Dendritic cell treated with granulocyte-macrophage colony-stimulating factor and Interleukin-4, amounts not matched to agents 40 ng/mL and 50 ng/mL, for 4 days (primary cell): Measurements from ENCODE around the gene OR6T1.

Experiments
- H3K27ac Mint-ChIP-seq: one replicate; pipeline ENCODE4 v1.8.0; 2022; ENCODE audit warnings: mild to moderate bottlenecking, mixed read lengths
- H3K27me3 Mint-ChIP-seq: one replicate; pipeline ENCODE4 v1.8.0; 2022; ENCODE audit warnings: mild to moderate bottlenecking, mixed read lengths
- H3K36me3 Mint-ChIP-seq: one replicate; pipeline ENCODE4 v1.8.0; 2022; ENCODE audit warnings: low read depth, mixed read lengths
- H3K4me1 Mint-ChIP-seq: one replicate; pipeline ENCODE4 v1.8.0; 2022; ENCODE audit warnings: low read depth, mixed read lengths
- H3K4me3 Mint-ChIP-seq: one replicate; pipeline ENCODE4 v1.8.0; 2022; ENCODE audit warnings: mild to moderate bottlenecking, moderate library complexity, mixed read lengths
- H3K9me3 Mint-ChIP-seq: one replicate; pipeline ENCODE4 v1.8.0; 2022; ENCODE audit warnings: mixed read lengths
- intact Hi-C: fragments of 100-400 bp; cut with micrococcal nuclease; formaldehyde crosslinking; loops from one replicate; pipeline ENCODE4 v1.15.0; 2022

OR6T1 gene, protein sequence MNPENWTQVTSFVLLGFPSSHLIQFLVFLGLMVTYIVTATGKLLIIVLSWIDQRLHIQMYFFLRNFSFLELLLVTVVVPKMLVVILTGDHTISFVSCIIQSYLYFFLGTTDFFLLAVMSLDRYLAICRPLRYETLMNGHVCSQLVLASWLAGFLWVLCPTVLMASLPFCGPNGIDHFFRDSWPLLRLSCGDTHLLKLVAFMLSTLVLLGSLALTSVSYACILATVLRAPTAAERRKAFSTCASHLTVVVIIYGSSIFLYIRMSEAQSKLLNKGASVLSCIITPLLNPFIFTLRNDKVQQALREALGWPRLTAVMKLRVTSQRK

DNA sequence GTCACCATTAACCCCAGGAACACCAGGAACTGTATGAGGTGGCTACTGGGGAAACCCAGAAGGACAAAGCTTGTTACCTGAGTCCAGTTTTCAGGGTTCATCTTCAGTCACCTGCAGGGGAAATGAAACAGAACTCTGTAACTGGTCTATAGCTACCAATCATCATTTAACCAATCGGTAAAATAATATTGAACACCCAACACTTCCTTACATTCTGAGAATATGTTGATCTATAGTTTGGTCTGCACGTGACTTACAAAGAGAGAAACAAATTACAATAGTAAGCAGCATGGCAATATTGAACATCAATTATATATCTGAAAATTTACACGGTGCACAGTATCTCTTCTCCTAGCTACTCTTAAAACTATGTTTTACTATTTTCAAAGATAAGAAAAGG is at the start of gene OR6T1:
Gene OR6T1, minus strand, starts transcription at position 101 of the 400 bp plus-strand sequence. Its CDS starts 0 bp downstream, at position 101.
- intact Hi-C loops: no loop called here
- Mint-ChIP-seq H3K36me3 (no peaks in the 10 kb centered on the region), H3K4me1 (no peaks in the 10 kb centered on the region), H3K27ac (no peak within 1 kb of the TSS), H3K27me3 (no peaks in the 10 kb centered on the region), H3K4me3 (no peak within 1 kb of the TSS), H3K9me3 (peaks cover 10% of the 10 kb centered on the region)

DNA sequence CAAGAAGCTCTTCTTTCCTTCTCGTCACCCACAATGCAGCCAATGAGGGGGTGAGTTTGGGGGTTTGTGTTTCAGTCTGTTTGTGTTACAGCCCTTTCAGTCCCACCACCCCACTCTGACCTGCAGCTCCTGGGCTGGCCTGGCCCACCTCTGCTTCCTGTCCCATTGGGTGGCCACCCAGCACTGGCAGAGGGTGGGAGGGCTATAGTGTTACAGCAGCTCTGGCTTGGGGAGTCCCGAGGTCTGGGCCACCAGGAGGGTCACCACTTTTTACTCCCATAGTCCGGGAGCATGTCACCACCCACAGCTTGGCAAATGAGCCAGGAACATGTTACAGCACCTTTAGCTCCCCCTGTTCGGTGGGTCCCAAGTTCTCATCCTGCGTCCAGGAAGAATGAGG is 35.7 kb upstream of the OR6T1 start:
- intact Hi-C loops: no loop called here
- Mint-ChIP-seq H3K27ac (no peak overlapping the region), H3K27me3 (no peaks in the 10 kb centered on the region)

DNA sequence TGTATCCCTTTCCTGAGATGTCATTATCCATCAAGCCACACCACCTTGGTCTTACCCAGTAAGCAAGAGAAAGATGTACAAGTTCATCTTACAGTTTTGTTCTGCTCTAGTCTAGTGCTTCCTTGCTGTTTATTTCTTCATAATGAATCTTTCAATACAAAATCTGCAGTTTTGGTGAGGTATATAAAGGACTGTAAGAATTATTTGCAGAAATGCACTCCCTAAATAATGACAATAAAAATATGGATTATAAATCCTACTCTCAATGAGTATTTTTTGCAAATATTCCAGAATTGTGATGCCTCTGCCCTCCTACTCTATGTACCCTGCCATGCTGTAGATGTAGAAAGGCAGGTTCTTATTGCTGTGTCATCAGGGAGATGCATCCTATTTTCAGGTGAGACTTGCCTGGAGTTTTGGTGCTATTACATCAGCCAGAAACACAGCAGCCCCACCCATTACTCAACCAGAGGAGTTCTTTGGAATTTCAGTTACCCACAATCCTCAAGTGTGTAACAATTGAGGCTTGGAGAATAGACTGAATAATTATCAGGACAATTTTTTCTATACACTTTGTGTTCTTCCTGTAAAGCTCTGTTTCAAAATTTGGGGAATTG is 34.2 kb upstream of the OR6T1 start, which contains the start of gene OR10S1:
Gene OR10S1, minus strand, starts transcription at position 51 of the 617 bp plus-strand sequence. CDS start 117 bp downstream, outside the sequence.
- intact Hi-C loops: no loop called here
- Mint-ChIP-seq H3K9me3 (peaks cover 9% of the 10 kb centered on the region), H3K27me3 (no peaks in the 10 kb centered on the region), H3K4me1 (no peaks in the 10 kb centered on the region), H3K4me3 (no peak within 1 kb of the TSS), H3K36me3 (no peaks in the 10 kb centered on the region), H3K27ac (no peak within 1 kb of the TSS)

More for the DNA sequence above, 35.7 kb upstream of the OR6T1 start:
- Mint-ChIP-seq H3K36me3 (no peaks in the 10 kb centered on the region), H3K4me1 (no peaks in the 10 kb centered on the region), H3K4me3 (no peak overlapping the region), H3K9me3 (peaks cover 24% of the 10 kb centered on the region)

DNA sequence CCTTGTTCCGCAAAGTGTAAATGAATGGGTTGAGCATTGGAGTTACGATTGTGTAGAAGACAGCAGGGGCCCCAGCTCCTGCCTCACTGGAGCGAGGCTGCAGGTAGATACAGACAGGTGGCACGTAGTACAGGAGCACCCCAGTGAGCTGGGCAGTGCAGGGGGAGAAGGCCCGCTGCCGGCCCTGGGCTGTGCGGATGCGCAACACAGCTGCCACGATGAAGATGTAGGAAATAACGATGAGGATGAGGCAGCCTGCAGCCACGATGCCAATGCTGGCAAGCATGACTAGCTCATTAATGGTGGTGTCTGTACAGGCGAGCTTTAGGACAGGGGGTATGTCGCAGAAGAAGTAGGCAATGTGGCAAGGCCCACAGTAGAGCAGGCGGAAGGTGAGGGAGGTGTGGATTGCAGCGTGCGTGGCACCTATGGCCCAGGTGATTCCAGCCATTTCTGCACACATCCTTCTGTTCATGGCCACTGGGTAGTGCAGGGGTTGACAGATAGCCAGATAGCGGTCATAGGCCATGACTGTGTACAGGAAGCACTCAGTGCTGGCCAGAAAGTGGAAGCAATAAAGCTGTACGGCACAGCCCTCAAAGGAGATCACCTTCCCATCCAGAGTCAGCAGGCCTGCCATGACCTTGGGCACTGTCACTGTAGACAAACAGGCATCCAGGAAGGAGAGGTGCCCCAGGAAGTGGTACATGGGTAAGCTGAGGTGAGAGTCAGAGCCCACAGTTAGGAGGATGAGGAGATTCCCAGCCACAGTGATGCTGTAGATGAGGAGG is 33.3 kb upstream of the OR6T1 start:
- no peak overlapping the region for H3K4me3 Mint-ChIP-seq
- no peak overlapping the region for H3K27ac Mint-ChIP-seq
- no peaks in the 10 kb centered on the region for H3K27me3 Mint-ChIP-seq
- intact Hi-C loops: no loop called here
- peaks cover under 1% of the 10 kb centered on the region for H3K9me3 Mint-ChIP-seq
- H3K36me3 Mint-ChIP-seq: no peaks in the 10 kb centered on the region
- H3K4me1 Mint-ChIP-seq: no peaks in the 10 kb centered on the region

DNA sequence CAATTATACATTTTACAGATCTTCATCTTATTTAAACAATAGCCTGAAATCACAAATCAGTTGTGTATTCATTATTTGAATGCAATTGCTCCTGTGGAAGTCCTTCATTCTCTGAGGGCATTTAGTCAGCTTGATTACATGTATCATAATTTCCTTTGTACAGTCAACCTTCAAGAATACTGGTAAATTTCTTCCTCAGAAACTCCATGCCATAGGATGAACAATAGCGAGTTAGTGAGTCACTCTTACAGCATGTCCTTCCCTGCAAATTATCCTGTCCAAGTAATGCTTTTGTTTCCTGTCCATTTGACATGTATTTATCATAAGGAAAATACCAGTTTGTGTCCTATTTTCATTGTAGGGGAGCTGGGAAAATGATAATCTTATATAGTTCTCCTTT is 30.2 kb upstream of the OR6T1 start:
- H3K9me3 Mint-ChIP-seq: no peaks in the 10 kb centered on the region
- H3K36me3 Mint-ChIP-seq: no peaks in the 10 kb centered on the region
- no peaks in the 10 kb centered on the region for H3K4me1 Mint-ChIP-seq
- intact Hi-C loops: no loop called here
- H3K27me3 Mint-ChIP-seq: no peaks in the 10 kb centered on the region
- no peak overlapping the region for H3K27ac Mint-ChIP-seq
- no peak overlapping the region for H3K4me3 Mint-ChIP-seq

DNA sequence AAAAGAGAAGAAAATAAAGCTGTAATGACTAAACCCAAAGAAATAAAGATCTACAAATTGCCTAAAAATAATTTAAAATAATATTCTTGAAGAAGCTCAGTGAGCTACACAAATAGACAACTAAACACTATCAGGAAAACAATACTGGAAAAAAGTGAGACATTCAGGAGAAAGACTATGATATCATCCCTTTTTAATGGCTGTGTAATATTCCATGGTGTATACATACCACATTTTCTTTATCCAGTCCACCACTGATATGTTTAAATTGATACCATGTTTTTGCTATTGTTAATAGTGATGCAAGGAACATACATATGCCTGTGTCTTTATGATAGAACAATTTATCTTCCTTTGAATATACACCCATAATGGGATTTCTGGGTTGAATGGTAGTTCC is 13.1 kb upstream of the OR6T1 start:
- intact Hi-C loops: no loop called here
- no peak overlapping the region for H3K4me3 Mint-ChIP-seq
- no peak overlapping the region for H3K27ac Mint-ChIP-seq
- H3K27me3 Mint-ChIP-seq: no peaks in the 10 kb centered on the region
- no peaks in the 10 kb centered on the region for H3K9me3 Mint-ChIP-seq
- no peaks in the 10 kb centered on the region for H3K36me3 Mint-ChIP-seq
- no peaks in the 10 kb centered on the region for H3K4me1 Mint-ChIP-seq

DNA sequence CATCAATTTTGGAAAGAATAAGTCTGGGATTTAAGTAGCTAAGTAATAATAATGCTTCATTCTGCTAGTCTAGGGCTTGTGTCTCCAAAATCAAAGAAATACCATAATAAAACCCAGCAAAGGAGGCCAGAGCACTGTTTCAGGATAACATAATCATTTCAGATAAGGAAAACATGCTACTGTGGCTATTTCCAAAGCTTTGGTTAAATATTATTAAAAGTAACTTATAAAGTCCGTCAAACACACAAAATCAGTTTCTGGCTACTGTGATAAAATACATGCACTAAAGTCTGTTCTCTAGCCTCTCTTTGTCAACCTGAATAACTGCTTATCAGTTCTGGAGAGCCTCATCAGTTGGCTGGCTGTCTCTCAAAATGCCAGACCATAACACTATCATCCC is 1.5 kb upstream of the OR6T1 start:
- no peaks in the 10 kb centered on the region for H3K36me3 Mint-ChIP-seq
- intact Hi-C loops: no loop called here
- peaks cover 1% of the 10 kb centered on the region for H3K9me3 Mint-ChIP-seq
- H3K27me3 Mint-ChIP-seq: no peaks in the 10 kb centered on the region
- no peaks in the 10 kb centered on the region for H3K4me1 Mint-ChIP-seq
- no peak overlapping the region for H3K4me3 Mint-ChIP-seq
- no peak overlapping the region for H3K27ac Mint-ChIP-seq

DNA sequence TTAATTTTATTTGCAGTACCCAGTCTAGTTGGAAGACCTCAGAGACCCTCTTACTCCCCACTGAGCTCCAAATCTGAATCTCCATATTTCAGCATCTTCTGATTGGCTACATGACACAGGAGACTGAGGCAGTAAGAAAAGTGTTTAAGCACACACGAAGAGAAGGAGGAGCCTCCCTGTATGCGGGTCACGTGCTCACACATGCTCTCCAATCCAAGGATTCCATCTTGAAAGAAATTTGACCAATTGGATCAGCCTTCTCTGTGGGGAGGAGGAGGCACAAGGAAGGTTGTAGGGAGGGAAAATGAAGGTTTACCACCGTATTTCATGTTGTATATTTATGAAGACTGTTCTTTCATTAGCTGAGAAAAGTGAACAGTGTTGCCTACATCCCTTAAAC is 1.2 kb downstream of the OR6T1 start:
- no peaks in the 10 kb centered on the region for H3K36me3 Mint-ChIP-seq
- H3K27me3 Mint-ChIP-seq: no peaks in the 10 kb centered on the region
- no peak overlapping the region for H3K27ac Mint-ChIP-seq
- no peaks in the 10 kb centered on the region for H3K4me1 Mint-ChIP-seq
- H3K9me3 Mint-ChIP-seq: peaks cover 10% of the 10 kb centered on the region
- no peak overlapping the region for H3K4me3 Mint-ChIP-seq
- intact Hi-C loops: no loop called here

DNA sequence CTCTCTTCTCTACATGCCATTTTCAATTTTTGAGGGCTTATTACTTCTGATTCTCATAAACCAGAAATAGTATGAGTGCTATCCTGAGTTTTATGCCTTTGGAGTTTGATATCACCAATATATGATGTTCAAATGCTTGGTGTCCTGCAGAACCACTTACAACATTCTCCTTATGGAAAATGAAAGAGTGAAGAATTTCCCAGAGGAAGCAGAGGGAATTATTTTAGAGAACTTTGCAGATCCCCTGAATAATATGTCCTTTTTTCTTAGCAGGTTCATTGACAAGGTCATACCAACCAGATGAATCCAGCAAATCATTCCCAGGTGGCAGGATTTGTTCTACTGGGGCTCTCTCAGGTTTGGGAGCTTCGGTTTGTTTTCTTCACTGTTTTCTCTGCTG is 4.3 kb downstream of the OR6T1 start, which contains the start of gene OR4D5:
Gene OR4D5, plus strand, starts transcription at position 301 of the 400 bp plus-strand sequence. Its CDS starts 0 bp downstream, at position 301.
- no peaks in the 10 kb centered on the region for H3K27me3 Mint-ChIP-seq
- peaks cover 16% of the 10 kb centered on the region for H3K9me3 Mint-ChIP-seq
- no peak within 1 kb of the TSS for H3K4me3 Mint-ChIP-seq
- no peaks in the 10 kb centered on the region for H3K4me1 Mint-ChIP-seq
- H3K36me3 Mint-ChIP-seq: no peaks in the 10 kb centered on the region
- intact Hi-C loops: no loop called here
- no peak within 1 kb of the TSS for H3K27ac Mint-ChIP-seq

DNA sequence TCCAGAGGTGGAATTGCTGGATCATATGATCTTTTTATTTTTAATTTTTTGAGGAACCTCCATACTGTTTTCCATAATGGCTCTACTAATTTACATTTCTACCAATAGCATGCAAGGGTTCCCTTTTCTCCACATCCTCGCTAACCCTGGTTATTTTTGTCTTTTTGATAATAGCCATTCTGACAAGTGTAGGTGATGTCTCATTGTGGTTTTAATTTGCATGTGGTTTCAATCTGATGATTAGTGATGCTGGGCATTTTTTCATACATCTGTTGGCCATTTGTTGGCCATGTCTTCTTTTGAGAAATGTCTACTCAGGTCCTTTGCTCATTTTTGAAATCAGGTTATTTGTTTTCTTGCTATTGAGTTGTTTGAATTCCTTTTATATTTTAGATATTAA is 19.6 kb downstream of the OR6T1 start:
- Mint-ChIP-seq H3K4me1 (no peaks in the 10 kb centered on the region), H3K4me3 (no peak overlapping the region), H3K27ac (no peak overlapping the region), H3K9me3 (no peaks in the 10 kb centered on the region), H3K36me3 (no peaks in the 10 kb centered on the region), H3K27me3 (no peaks in the 10 kb centered on the region)
- intact Hi-C loops: no loop called here

DNA sequence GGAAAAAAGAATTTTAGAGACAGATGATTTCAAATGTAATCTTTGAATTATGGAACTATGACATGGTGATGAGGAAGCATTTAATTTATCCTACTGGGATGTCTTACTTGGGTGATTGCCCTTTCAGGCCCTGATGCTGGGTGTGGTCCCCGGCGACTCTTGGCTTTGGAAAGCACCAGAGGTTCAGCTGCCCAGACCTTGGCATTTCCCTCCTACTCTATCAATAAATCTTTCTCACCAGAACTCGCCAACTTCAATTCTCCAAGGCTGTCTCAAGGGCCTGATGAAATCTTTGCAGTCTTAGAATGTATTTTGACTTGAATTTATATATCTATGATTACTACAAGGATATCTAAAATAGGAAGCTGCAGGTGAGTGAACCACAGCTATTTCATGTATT is 22.7 kb downstream of the OR6T1 start:
- no peaks in the 10 kb centered on the region for H3K9me3 Mint-ChIP-seq
- no peaks in the 10 kb centered on the region for H3K36me3 Mint-ChIP-seq
- H3K27me3 Mint-ChIP-seq: peaks cover under 1% of the 10 kb centered on the region
- intact Hi-C loops: no loop called here
- H3K4me3 Mint-ChIP-seq: no peak overlapping the region
- H3K4me1 Mint-ChIP-seq: no peaks in the 10 kb centered on the region
- H3K27ac Mint-ChIP-seq: no peak overlapping the region

DNA sequence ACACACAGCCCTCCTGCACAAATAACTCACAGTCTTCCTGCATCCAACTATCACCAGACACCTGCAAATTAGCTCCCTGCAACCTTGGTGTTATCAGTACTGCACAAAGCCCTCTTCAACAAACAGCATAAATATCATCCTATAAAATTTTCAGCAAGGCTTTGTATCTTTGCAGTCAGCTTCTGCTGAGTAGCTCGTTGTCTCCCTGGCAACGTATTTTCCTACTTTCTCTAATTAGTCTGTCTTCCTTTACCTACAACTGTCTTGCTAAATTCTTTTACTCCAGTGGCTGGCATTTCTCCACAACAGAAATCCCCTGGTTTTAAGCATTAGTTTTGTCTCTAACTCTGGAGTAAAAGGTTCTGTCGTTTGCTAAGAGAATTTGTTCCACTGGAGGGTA is 37.8 kb downstream of the OR6T1 start:
- no peaks in the 10 kb centered on the region for H3K36me3 Mint-ChIP-seq
- H3K27ac Mint-ChIP-seq: no peak overlapping the region
- no peaks in the 10 kb centered on the region for H3K9me3 Mint-ChIP-seq
- H3K4me3 Mint-ChIP-seq: no peak overlapping the region
- no peaks in the 10 kb centered on the region for H3K27me3 Mint-ChIP-seq
- no peaks in the 10 kb centered on the region for H3K4me1 Mint-ChIP-seq
- intact Hi-C loops: no loop called here

DNA sequence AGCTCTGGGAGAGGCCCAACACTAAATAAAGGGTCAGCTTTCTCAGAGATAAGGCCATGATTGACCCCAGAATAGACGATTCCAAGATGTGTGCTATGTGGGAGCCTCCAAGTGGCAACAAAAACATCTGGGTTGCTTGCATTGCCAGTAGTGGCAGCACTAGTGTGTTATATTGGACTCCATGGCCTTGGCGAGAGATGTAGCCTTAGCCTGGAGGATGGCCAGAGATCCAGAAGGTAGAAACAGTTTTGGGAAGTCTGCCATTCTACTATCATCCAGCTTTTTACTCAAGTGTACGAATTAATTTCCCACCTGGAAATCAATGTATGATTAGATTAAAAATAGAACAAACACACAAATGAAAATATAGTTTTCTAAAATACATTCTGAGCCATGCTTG is 38.7 kb downstream of the OR6T1 start:
- H3K27ac Mint-ChIP-seq: no peak overlapping the region
- no peak overlapping the region for H3K4me3 Mint-ChIP-seq
- intact Hi-C loops: no loop called here
- H3K27me3 Mint-ChIP-seq: no peaks in the 10 kb centered on the region
- no peaks in the 10 kb centered on the region for H3K9me3 Mint-ChIP-seq
- no peaks in the 10 kb centered on the region for H3K36me3 Mint-ChIP-seq
- no peaks in the 10 kb centered on the region for H3K4me1 Mint-ChIP-seq

DNA sequence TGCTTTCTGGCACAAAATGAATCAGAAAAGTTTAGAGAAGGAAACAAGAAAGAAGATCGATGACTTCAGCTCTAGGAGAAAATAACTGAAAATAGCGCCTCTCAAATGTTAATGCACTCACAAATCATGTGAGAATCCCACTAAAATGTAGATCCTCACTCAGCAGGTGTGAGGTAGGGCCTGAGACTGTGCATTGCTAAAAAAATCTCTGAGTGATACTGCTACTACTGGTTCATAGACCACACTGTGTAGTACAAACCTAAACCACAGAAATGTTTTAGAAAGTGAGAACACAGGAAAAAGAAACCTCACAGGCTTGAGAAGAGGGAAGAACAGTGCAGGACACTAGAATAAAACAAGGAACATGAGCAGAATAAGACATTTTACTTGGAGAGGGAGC is 39.7 kb downstream of the OR6T1 start:
- no peaks in the 10 kb centered on the region for H3K9me3 Mint-ChIP-seq
- no peaks in the 10 kb centered on the region for H3K4me1 Mint-ChIP-seq
- H3K27ac Mint-ChIP-seq: no peak overlapping the region
- intact Hi-C loops: no loop called here
- no peaks in the 10 kb centered on the region for H3K27me3 Mint-ChIP-seq
- no peak overlapping the region for H3K4me3 Mint-ChIP-seq
- H3K36me3 Mint-ChIP-seq: no peaks in the 10 kb centered on the region
